Right cardiac atrium (tissue), 5 donors: ENCODE results near the gene EIF3K. TPM values are rescaled to one million over a fixed set of nuclear protein-coding genes. Genes with fewer than 3 reads are reported as not detected.

ENCODE experiments used
- ATAC-seq, 2 donors: fragments of 200-7000 bp; cut with Tn5 transposase; one replicate each; pipeline versions ENCODE4 v1.8.0 to v1.9.1; 2020; ENCODE audit warnings: moderate library complexity in 2 of 2, mild to moderate bottlenecking in 1 of 2
- DNase-seq, 3 donors: peaks; one replicate each; pipeline ENCODE4 v3.0.0-alpha.2; 2020
- H3K27ac ChIP-seq: one replicate; pipeline ENCODE4 v1.5.1; 2013; ENCODE audit warnings: mild to moderate bottlenecking, low read length, control low read depth, moderate library complexity
- H3K27me3 ChIP-seq: one replicate; pipeline ENCODE4 v1.6.1; 2013; ENCODE audit not compliant: control insufficient read depth, insufficient read depth
- H3K4me1 ChIP-seq: one replicate; pipeline ENCODE4 v1.6.1; 2013; ENCODE audit warnings: low read length; ENCODE audit not compliant: control insufficient read depth, insufficient read depth
- H3K4me3 ChIP-seq: one replicate; pipeline ENCODE4 v1.5.1; 2013; ENCODE audit warnings: low read length, control low read depth
- H3K9me3 ChIP-seq: one replicate; pipeline ENCODE4 v1.6.1; 2013; ENCODE audit warnings: low read length; ENCODE audit not compliant: control insufficient read depth
- WGBS: extraction: QIAGEN DNeasy Blood & Tissue Kit; methylation state at CpG from one replicate; pipeline ENCODE4 v1.1.7; 2013; 5-methylcytosine and 5-hydroxymethylcytosine counted together
- intact Hi-C, 4 donors: fragments of 100-400 bp; cut with DNase I; formaldehyde crosslinking; loops; one replicate each; pipeline versions ENCODE4 v1.11.0 to v1.14.0; 2022 to 2023
- polyA plus RNA-seq: library from polyadenylated mRNA; stranded (reverse); fragments of 200-250 nt; gene quantifications from one replicate; pipeline ENCODE4 v1.2.3, GENCODE V29; 2013
- total RNA-seq, 4 donors: library from RNA; stranded (reverse); fragmentation: NEBNext Ultra II Directional; extraction: Animal tissue kit (Norgen Biotek cat#: 25700); gene quantifications; one replicate each; pipeline ENCODE4 v1.2.1, GENCODE V29; 2021
- donor health status: healthy with polysubstance abuse.
- donor health status: DM: no; HTN: yes; CAD: no.
- donor health status: DM: no; HTN: no; CAD: no.
- donor health status: DM: no; HTN: yes; CAD: no; lungs with severe emphysema.
- donor health status: DM: yes; HTN: yes; CAD: no.

Gene EIF3K
- total and polyA plus RNA-seq, 5 donors: 477 to 829 (median 554) TPM

DNA sequence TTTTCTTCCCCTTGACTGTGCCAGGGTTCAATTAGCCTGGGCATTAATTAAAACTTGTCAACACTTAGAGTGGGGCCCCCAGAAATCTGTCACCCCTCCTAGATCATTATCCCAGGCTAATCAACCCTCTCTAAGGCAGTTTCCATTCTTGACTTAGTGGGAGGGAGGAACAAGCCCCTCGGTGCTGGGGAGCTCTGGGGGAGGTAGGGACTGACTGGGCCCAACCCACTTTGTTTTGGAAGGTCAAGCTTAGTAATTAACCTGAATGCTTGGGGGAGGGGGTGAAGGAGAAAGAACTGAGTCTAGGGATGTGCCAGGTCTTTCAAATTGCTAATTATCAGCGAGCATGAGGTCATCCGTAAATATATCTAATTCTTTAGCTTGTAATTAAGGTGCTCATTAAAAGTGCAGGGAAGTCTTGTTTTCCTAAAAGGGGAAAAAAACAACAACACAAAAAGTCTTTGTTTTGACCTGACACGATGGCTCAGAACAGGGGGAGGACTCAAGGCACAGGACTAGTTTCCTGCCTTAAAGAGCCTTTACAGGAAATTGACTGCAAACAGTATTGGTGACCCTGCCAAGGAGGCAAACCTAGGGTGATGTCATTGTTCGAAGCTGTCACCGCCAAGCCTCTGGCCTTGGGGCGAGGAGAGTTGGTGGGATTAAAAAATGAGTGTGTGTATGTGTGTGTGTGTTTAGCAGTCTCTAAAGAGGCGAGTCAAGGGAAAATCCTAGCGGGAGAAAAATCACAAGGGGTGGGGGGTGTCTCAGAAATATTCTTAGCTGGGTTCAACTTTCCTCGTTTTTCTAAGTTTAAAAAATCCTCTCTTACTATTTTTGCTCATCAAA, 47.9 kb downstream of the EIF3K start:
- intact Hi-C loops: no loop called here
- H3K4me1 ChIP-seq: peaks cover 59% of the 10 kb centered on the region
- H3K27me3 ChIP-seq: no peaks in the 10 kb centered on the region
- peak; percentile 51 to 73 for ATAC-seq
- 17% methylated on average over 10 of the region's 10 CpGs for WGBS
- peak overlapping the region; percentile 88 for H3K27ac ChIP-seq
- peak; percentile 68 to 81 (median 74) for DNase-seq
- no peaks in the 10 kb centered on the region for H3K9me3 ChIP-seq
- H3K4me3 ChIP-seq: no peak overlapping the region

GRCh38 chr19:38667661-38668171, 48.7 kb downstream of the EIF3K start:
- no peak overlapping the region for H3K4me3 ChIP-seq
- no peaks in the 10 kb centered on the region for H3K27me3 ChIP-seq
- ATAC-seq (no peak), DNase-seq (no peak)
- peak overlapping the region; percentile 88 for H3K27ac ChIP-seq
- intact Hi-C loops: no loop called here
- no peaks in the 10 kb centered on the region for H3K9me3 ChIP-seq
- 16% methylated on average over 8 of the region's 8 CpGs for WGBS
- H3K4me1 ChIP-seq: peaks cover 56% of the 10 kb centered on the region

DNA sequence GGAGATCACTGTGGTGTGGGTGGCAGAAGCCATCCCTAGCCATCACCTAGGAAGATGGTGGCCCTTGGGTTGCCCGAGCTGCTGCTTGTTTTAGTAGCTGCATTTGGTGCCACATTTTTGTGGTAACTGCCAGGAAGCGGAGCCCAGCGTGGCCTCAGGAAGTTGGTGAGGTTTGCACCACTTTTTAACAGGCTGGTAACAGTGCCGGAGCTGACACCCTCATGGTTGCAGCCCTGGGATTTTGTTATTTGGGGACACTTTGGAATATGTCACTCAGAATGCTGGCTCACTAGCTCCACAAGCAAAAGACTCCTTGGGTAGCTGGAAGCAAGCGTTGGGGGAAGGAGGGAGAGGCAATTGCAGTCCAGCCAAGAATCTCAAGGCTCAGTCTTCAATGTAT, 50.6 kb downstream of the EIF3K start:
- no peaks in the 10 kb centered on the region for H3K9me3 ChIP-seq
- H3K27me3 ChIP-seq: no peaks in the 10 kb centered on the region
- peak overlapping the region; percentile 91 for H3K27ac ChIP-seq
- 55% methylated on average over 5 of the region's 5 CpGs for WGBS
- peak in 1 of 3 donors; percentile 36 for DNase-seq
- no peak for ATAC-seq
- peaks cover 48% of the 10 kb centered on the region for H3K4me1 ChIP-seq
- no peak overlapping the region for H3K4me3 ChIP-seq
- intact Hi-C loops: no loop called here

GRCh38 chr19:38670921-38671398, 52.0 kb downstream of the EIF3K start:
- ATAC-seq: no peak
- Histone ChIP-seq H3K4me1 (peaks cover 49% of the 10 kb centered on the region), H3K27ac (peak overlapping the region; percentile 97)

DNA sequence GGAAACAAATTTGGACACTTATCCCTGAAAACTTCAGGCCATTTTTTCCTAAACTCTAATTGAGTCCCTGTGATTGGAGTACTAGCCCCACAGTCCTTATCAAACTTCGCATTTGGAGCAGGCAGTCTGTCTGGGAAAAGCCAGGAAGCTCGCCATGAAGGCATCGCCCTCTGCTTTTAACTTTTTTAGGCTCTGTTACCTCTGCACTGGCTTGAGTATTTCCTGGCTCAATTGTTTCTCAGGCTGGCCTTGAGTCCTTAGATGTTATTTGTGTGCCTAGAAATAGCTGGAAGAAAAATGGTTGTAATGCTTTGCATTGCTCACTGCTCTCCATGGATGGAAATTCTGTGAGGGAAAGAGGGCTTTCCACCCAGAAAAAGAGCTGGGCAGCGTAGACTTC, 52.7 kb downstream of the EIF3K start:
- peak in 1 of 3 donors; percentile 42 for DNase-seq
- no peak overlapping the region for H3K4me3 ChIP-seq

More at GRCh38 chr19:38670921-38671398, 52.0 kb downstream of the EIF3K start:
- H3K9me3 ChIP-seq: no peaks in the 10 kb centered on the region
- no peaks in the 10 kb centered on the region for H3K27me3 ChIP-seq
- no peak overlapping the region for H3K4me3 ChIP-seq
- WGBS: 46% methylated on average over 3 of the region's 3 CpGs
- intact Hi-C loops: no loop called here
- DNase-seq: peak in 1 of 3 donors; percentile 22

GRCh38 chr19:38673030-38673429, 54.0 kb downstream of the EIF3K start:
- Histone ChIP-seq H3K4me3 (no peak overlapping the region), H3K4me1 (peaks cover 53% of the 10 kb centered on the region), H3K27me3 (no peaks in the 10 kb centered on the region), H3K27ac (peak overlapping the region; percentile 64), H3K9me3 (no peaks in the 10 kb centered on the region)
- DNase-seq: no peak
- intact Hi-C loops: no loop called here
- no peak for ATAC-seq
- 91% methylated on average over 4 of the region's 4 CpGs for WGBS

More for the DNA sequence above, 52.7 kb downstream of the EIF3K start:
- Histone ChIP-seq H3K27me3 (no peaks in the 10 kb centered on the region), H3K27ac (peak overlapping the region; percentile 97), H3K9me3 (no peaks in the 10 kb centered on the region), H3K4me1 (peaks cover 49% of the 10 kb centered on the region)
- ATAC-seq: peak; percentile 16 to 54
- 23% methylated on average over 4 of the region's 4 CpGs for WGBS
- intact Hi-C loops: no loop called here

DNA sequence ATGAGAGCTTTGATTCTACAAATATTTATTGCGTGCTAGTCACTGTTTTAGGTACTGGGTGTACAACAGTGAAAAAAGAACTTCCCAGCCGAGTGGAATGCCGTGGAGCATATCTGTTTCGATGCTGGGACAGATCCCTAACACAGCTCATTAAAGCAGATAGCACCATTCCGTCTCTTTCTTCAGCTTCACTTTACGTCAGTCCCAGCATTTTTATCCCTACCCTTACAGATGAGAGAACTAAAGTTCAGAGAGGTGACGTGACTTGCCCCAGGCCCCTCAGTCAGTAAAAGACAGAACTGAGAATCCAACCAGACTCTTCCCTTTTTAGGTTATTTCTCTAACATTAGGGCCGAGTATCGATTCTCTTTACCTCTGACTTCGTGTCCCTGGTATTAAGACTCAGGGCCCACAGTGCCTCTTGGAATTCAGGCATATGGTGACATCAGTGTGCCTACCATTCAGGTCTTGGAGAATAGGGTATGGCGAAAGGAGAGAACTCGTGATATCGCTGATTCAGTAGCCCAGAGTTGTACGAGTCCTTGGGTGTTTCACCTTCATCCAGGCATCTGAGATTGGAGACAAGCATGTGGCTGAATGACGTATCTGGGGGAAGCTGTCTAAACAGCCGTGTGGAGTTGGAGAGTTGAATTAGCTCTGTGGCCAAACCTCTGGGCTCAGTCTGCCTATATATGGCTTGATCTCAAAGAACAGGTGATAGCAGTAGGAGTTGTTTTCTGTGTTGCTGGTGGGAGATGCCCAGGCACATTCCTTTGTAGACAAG, 55.6 kb downstream of the EIF3K start:
- H3K4me3 ChIP-seq: no peak overlapping the region
- H3K27me3 ChIP-seq: no peaks in the 10 kb centered on the region
- H3K9me3 ChIP-seq: no peaks in the 10 kb centered on the region
- peak overlapping the region; percentile 99 for H3K27ac ChIP-seq
- DNase-seq (peak in 1 of 3 donors; percentile 33), ATAC-seq (peak; percentile 50 to 65)
- peaks cover 54% of the 10 kb centered on the region for H3K4me1 ChIP-seq
- WGBS: 52% methylated on average over 16 of the region's 16 CpGs
- intact Hi-C loops: no loop called here

DNA sequence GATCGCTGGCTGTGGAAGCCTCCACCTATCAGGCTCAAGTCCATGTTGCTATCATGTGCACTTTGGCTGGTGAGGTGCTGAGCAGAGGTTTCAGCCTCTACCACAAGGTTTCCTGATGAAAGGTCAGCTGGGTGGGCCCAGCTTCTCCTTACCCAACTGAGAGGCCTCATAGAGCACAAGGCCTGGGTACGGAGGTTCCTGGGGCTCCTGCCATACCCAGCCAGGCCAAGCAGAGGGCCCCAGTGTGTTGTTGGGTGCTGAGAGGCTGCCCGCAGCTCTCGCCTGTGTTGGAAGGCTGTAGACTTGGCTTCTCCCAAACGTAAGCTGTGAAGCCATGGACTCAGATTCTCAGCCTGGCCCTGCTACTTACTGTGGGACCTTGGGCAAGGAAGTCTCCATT, 56.6 kb downstream of the EIF3K start:
- peak in 1 of 3 donors; percentile 49 for DNase-seq
- no peak overlapping the region for H3K4me3 ChIP-seq
- no peaks in the 10 kb centered on the region for H3K9me3 ChIP-seq
- intact Hi-C loops: no loop called here
- peak overlapping the region; percentile 99 for H3K27ac ChIP-seq
- peak; percentile 6 to 15 for ATAC-seq
- 64% methylated on average over 5 of the region's 5 CpGs for WGBS
- H3K4me1 ChIP-seq: peaks cover 45% of the 10 kb centered on the region
- no peaks in the 10 kb centered on the region for H3K27me3 ChIP-seq

- WGBS: 36% methylated on average over 13 of the region's 13 CpGs
- Histone ChIP-seq H3K27ac (peak overlapping the region; percentile 99), H3K27me3 (no peaks in the 10 kb centered on the region), H3K9me3 (no peaks in the 10 kb centered on the region), H3K4me1 (peaks cover 44% of the 10 kb centered on the region), H3K4me3 (no peak overlapping the region)
- intact Hi-C loops: no loop called here
- peak in 1 of 3 donors; percentile 62 for DNase-seq
- ATAC-seq: peak in 1 of 2 donors; percentile 44
These were observed 57.3 kb downstream of the EIF3K start for GRCh38 chr19:38676023-38676877.

GRCh38 chr19:38676878-38677646, 58.1 kb downstream of the EIF3K start:
- Histone ChIP-seq H3K27ac (peak overlapping the region; percentile 99), H3K4me3 (no peak overlapping the region), H3K9me3 (no peaks in the 10 kb centered on the region), H3K27me3 (no peaks in the 10 kb centered on the region), H3K4me1 (peaks cover 47% of the 10 kb centered on the region)
- ATAC-seq: no peak
- 70% methylated on average over 11 of the region's 11 CpGs for WGBS
- peak in 1 of 3 donors; percentile 44 for DNase-seq
- intact Hi-C loops: no loop called here
